Keratinocyte (primary cell): ENCODE results near the gene DBNL. TPM values are rescaled to one million over a fixed set of nuclear protein-coding genes. Genes with fewer than 3 reads are reported as not detected.

ENCODE experiments used
- DNase-seq: peaks from one replicate; pipeline ENCODE4 v3.0.0-alpha.2; 2011; ENCODE audit warnings: low read depth, missing footprints, low spot score
- FAIRE-seq: peaks from 2 replicates; lab custom pipeline; 2011; peaks lifted over from hg19 to GRCh38; lab: Jason Lieb, UNC
- H2AFZ ChIP-seq: 2 replicates; pipeline ENCODE4 v1.6.0; 2012; ENCODE audit warnings: low read length, control low read depth, inconsistent platforms; ENCODE audit not compliant: control insufficient read depth
- H3K27ac ChIP-seq: 2 replicates; pipeline ENCODE4 v1.5.1; 2011; ENCODE audit warnings: low read length; ENCODE audit not compliant: control insufficient read depth, insufficient read depth
- H3K27me3 ChIP-seq: 3 replicates; pipeline ENCODE4 v1.6.0; 2011; ENCODE audit warnings: low read length; ENCODE audit not compliant: control insufficient read depth, insufficient read depth; ENCODE audit errors: extremely low read depth
- H3K36me3 ChIP-seq, 2 experiments: 2 replicates in 1 of 2; 3 replicates in 1 of 2; pipeline ENCODE4 v1.5.1; 2011; ENCODE audit warnings: low read length in 2 of 2, mild to moderate bottlenecking in 1 of 2; ENCODE audit not compliant: control insufficient read depth in 2 of 2, insufficient read depth in 2 of 2; ENCODE audit errors: extremely low read depth in 1 of 2
- H3K4me1 ChIP-seq: 3 replicates; pipeline ENCODE4 v1.5.1; 2011; ENCODE audit warnings: low read length; ENCODE audit not compliant: control insufficient read depth, insufficient read depth; ENCODE audit errors: extremely low read depth
- H3K4me2 ChIP-seq: 3 replicates; pipeline ENCODE4 v1.6.0; 2011; ENCODE audit warnings: low read depth, low read length; ENCODE audit not compliant: control insufficient read depth, insufficient read depth; ENCODE audit errors: extremely low read depth
- H3K4me3 ChIP-seq, 3 experiments: fragments of 200-600 bp in 1 of 3; sonication (generic) in 1 of 3; 2 replicates in 2 of 3; 3 replicates in 1 of 3; pipeline ENCODE4 v1.5.1; 2011 to 2016; ENCODE audit warnings: low read length in 3 of 3, mild to moderate bottlenecking in 3 of 3, control low read depth in 2 of 3, inconsistent platforms in 1 of 3, low read depth in 1 of 3, mixed read lengths in 1 of 3, mixed run types in 1 of 3, moderate library complexity in 1 of 3; ENCODE audit not compliant: control insufficient read depth in 2 of 3, insufficient read depth in 2 of 3; ENCODE audit errors: extremely low read depth in 1 of 3
- H3K79me2 ChIP-seq: 2 replicates; pipeline ENCODE4 v1.6.0; 2012; ENCODE audit warnings: low read length; ENCODE audit not compliant: control insufficient read depth, insufficient read depth
- H3K9ac ChIP-seq: 3 replicates; pipeline ENCODE4 v1.6.0; 2011; ENCODE audit warnings: low read length; ENCODE audit not compliant: control insufficient read depth, insufficient read depth; ENCODE audit errors: extremely low read depth
- H3K9me1 ChIP-seq: 3 replicates; pipeline ENCODE4 v1.6.0; 2011; ENCODE audit warnings: low read length; ENCODE audit not compliant: control insufficient read depth, insufficient read depth; ENCODE audit errors: extremely low read depth
- H3K9me3 ChIP-seq: 2 replicates; pipeline ENCODE4 v1.5.1; 2012; ENCODE audit warnings: low read depth, low read length; ENCODE audit not compliant: control insufficient read depth
- H4K20me1 ChIP-seq: 3 replicates; pipeline ENCODE4 v1.6.0; 2011; ENCODE audit warnings: low read length; ENCODE audit not compliant: control insufficient read depth, insufficient read depth; ENCODE audit errors: extremely low read depth
- CTCF ChIP-seq, 3 experiments: IDR thresholded peaks in 1 of 3; conservative IDR thresholded peaks in 1 of 3; optimal IDR thresholded peaks in 1 of 3; 2 replicates in 2 of 3; 3 replicates in 1 of 3; pipeline versions ENCODE3 to v1.5.1; 2011; ENCODE audit warnings: low read length in 3 of 3, mild to moderate bottlenecking in 3 of 3, moderate library complexity in 2 of 3, control low read depth in 1 of 3, inconsistent platforms in 1 of 3; ENCODE audit not compliant: insufficient read depth in 2 of 3; ENCODE audit errors: extremely low read depth in 1 of 3
- EZH2 ChIP-seq: IDR thresholded peaks from one replicate; pipeline ENCODE4 v1.6.1; 2012; ENCODE audit warnings: inconsistent platforms, mild to moderate bottlenecking, low read length, moderate library complexity
- dilution Hi-C: fragments of 300-500 bp; cut with MboI; formaldehyde crosslinking; loops from one replicate; pipeline ENCODE4 v1.7.0; 2020; ENCODE audit warnings: low sequenced_read_pairs; ENCODE audit not compliant: extremely low pct_ligation_motif_present
- polyA plus RNA-seq, 5 experiments: library from polyadenylated mRNA; depleted of rRNA in 3 of 5; stranded (reverse) in 3 of 5; stranded (forward) in 1 of 5; unstranded in 1 of 5; fragments of >200 nt; gene quantifications; 1 replicate in 1 of 5; 2 replicates in 3 of 5; 3 replicates in 1 of 5; pipeline versions ENCODE4 v1.2.1 to v1.2.3, GENCODE V29; 2011 to 2012; ENCODE audit warnings: missing spikeins in 2 of 5, low read depth in 1 of 5, low replicate concordance in 1 of 5

Gene DBNL
- polyA plus RNA-seq, 1 donor (not counting 4 experiments of a cell fraction or from before 2014, with no cell fraction given), result 76.1 TPM

DNA sequence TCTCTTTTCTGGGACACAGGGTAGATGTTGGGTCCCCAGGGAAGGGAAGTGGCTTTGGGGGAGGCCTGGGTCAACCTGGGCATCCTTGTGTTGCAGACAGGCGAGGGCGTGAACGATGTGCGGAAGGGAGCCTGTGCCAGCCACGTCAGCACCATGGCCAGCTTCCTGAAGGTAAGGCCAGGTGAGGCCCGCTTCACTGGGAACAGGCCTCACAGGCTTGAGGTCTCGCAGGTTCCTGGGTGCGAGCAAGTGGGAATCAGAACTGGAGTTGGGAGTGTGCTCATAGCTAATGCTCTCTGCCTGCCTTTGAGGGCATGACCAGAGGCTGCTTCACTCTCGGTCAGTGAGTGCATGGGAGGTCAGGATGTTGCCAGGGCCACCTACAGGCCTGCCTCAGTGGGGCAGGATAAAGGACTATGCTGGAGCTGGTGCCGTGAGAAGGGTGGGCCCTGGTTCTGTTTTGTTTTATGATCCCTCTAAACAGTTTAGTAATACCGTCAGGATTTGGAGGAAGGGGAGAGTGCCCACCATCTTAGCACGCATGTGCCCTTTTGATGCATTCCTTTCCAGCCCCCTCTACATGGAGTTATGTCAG is 8.4 kb downstream of the DBNL start:
- Histone ChIP-seq H3K9me3 (no peaks in the 10 kb centered on the region), H3K9ac (no peak overlapping the region), H4K20me1 (peaks cover 14% of the 10 kb centered on the region), H3K79me2 (peaks cover 42% of the 10 kb centered on the region), H3K27me3 (no peaks in the 10 kb centered on the region), H3K9me1 (peaks cover 4% of the 10 kb centered on the region), H3K4me1 (peaks cover 3% of the 10 kb centered on the region), H3K27ac (no peak overlapping the region), H3K36me3 (peaks cover 38 to 47% of the 10 kb centered on the region in 2 experiments), H2AFZ (no peak overlapping the region), H3K4me2 (no peak overlapping the region), H3K4me3 (no peak overlapping the region)
- DNase-seq (no peak), FAIRE-seq (no peak)
- dilution Hi-C loops, result no loop called here
- TF ChIP-seq CTCF (optimal IDR thresholded peaks at IDR 0.05 in 1 of 3, IDR thresholded peaks at IDR 0.05 in 1 of 3, conservative IDR thresholded peaks at IDR 0.05 in 1 of 3; ENCODE audit: extremely low read depth in 1 of 3, insufficient read depth in 2 of 3, low read length in 3 of 3) (no peak), EZH2 (no peak)

DNA sequence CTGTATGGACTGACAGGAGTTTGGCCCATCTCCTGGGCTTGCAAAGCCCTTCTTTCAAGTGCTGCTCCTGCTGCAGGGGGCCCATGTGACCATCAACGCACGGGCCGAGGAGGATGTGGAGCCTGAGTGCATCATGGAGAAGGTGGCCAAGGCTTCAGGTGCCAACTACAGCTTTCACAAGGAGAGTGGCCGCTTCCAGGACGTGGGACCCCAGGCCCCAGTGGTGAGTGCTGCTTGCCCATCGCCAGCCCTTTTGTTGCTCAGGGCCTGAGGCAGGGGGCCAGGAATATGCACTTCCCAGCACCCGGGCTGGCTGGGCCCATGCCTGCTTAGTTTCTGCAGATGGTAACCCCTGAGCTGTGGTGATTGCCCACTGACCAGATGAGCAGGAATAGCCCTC is 12.2 kb downstream of the DBNL start:
- FAIRE-seq (no peak), DNase-seq (no peak)
- no peak overlapping the region for H2AFZ ChIP-seq
- no peaks in the 10 kb centered on the region for H3K27me3 ChIP-seq
- H3K79me2 ChIP-seq, result peaks cover 12% of the 10 kb centered on the region
- dilution Hi-C loops, result no loop called here
- H3K9ac ChIP-seq, result no peak overlapping the region
- no peak overlapping the region for H3K27ac ChIP-seq
- H3K36me3 ChIP-seq, result peaks cover 50 to 59% of the 10 kb centered on the region in 2 experiments
- H3K4me1 ChIP-seq, result peaks cover 3% of the 10 kb centered on the region
- H3K4me2 ChIP-seq, result no peak overlapping the region
- no peak for TF ChIP-seq EZH2
- no peak for TF ChIP-seq CTCF (optimal IDR thresholded peaks at IDR 0.05 in 1 of 3, IDR thresholded peaks at IDR 0.05 in 1 of 3, conservative IDR thresholded peaks at IDR 0.05 in 1 of 3; ENCODE audit: extremely low read depth in 1 of 3, insufficient read depth in 2 of 3, low read length in 3 of 3)
- H3K9me3 ChIP-seq, result no peaks in the 10 kb centered on the region
- peaks cover 6% of the 10 kb centered on the region for H4K20me1 ChIP-seq
- H3K9me1 ChIP-seq, result peaks cover 3% of the 10 kb centered on the region
- H3K4me3 ChIP-seq, result no peak overlapping the region
